AG09309 (cell line): ENCODE measurements around the gene GATM.
A peak's percentile ranks its signal among the peaks of the same experiment; 100 is the strongest.

Experiments used
- DNase-seq: peaks from one replicate; pipeline ENCODE4 v3.0.0-alpha.2; 2010; ENCODE audit warnings: low read depth
- H3K4me3 ChIP-seq: 2 replicates; pipeline ENCODE4 v1.5.1; 2011; ENCODE audit warnings: mild to moderate bottlenecking, low read depth, low read length, moderate library complexity; ENCODE audit not compliant: control insufficient read depth
- CTCF ChIP-seq: IDR thresholded peaks from 2 replicates; pipeline ENCODE4 v1.5.1; 2011; ENCODE audit warnings: mild to moderate bottlenecking, low read depth, low read length, inconsistent platforms; ENCODE audit not compliant: insufficient read depth, control insufficient read depth; ENCODE audit errors: missing control alignments

GATM gene

GRCh38 chr15:45377609-45378148 lies 665 bp downstream of the GATM start:
- DNase-seq = no peak
- TF ChIP-seq CTCF = no peak
- H3K4me3 ChIP-seq = peak overlapping the region; percentile 29

- H3K4me3 ChIP-seq = no peak overlapping the region
- TF ChIP-seq CTCF = no peak
- no peak for DNase-seq
Measured at GRCh38 chr15:45376967-45377608, 1.3 kb downstream of the GATM start.

- DNase-seq = no peak
- no peak for TF ChIP-seq CTCF
- no peak overlapping the region for H3K4me3 ChIP-seq
Measured at GRCh38 chr15:45376300-45376928, 1.9 kb downstream of the GATM start.

- H3K4me3 ChIP-seq = no peak overlapping the region
- DNase-seq = no peak
- TF ChIP-seq CTCF = no peak
Measured at GRCh38 chr15:45375836-45376235, 2.5 kb downstream of the GATM start.

- TF ChIP-seq CTCF = no peak
- DNase-seq = no peak
- no peak overlapping the region for H3K4me3 ChIP-seq
Measured at GRCh38 chr15:45373976-45374375, 4.4 kb downstream of the GATM start.

GRCh38 chr15:45372041-45372995 lies 6.0 kb downstream of the GATM start:
- no peak for DNase-seq
- no peak overlapping the region for H3K4me3 ChIP-seq
- no peak for TF ChIP-seq CTCF
